ENCODE measurements around the gene EFNA4.

The EFNA4 gene

DNA sequence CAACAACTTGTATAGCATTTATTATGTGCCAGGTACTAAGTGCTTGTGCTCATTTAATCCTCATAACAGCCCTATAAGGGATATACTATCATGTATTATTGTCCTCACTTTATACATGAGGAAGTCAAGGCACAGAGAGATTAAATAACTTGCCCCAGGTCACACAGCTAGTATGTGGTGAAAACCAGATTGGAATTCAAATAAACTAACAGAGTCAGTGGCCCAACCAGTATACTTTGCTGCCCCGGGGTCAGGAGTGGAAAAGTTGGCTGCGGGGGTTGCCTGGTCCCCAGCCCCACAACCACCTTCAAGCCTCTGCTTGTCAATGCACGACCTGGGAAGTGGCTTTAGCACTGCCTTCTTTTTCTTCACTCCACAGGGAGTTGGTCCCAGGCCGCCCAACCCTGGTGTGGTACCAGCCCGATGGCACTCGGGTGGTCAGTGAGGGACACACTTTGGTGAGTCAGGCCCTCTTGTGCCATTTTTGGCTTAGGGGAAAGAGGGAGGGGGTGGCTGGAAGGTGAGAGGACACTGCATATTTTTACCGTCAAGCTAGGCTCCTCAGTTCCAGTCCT is 9.9 kb upstream of the EFNA4 start:
- peaks cover 8% of the 10 kb centered on the region for H3K27me3 Mint-ChIP-seq (ENCODE audit: low read depth)
- peaks cover 16% of the 10 kb centered on the region for H3K4me1 Mint-ChIP-seq
- H3K27ac Mint-ChIP-seq, result no peak overlapping the region
- TF ChIP-seq, protein P1, sequence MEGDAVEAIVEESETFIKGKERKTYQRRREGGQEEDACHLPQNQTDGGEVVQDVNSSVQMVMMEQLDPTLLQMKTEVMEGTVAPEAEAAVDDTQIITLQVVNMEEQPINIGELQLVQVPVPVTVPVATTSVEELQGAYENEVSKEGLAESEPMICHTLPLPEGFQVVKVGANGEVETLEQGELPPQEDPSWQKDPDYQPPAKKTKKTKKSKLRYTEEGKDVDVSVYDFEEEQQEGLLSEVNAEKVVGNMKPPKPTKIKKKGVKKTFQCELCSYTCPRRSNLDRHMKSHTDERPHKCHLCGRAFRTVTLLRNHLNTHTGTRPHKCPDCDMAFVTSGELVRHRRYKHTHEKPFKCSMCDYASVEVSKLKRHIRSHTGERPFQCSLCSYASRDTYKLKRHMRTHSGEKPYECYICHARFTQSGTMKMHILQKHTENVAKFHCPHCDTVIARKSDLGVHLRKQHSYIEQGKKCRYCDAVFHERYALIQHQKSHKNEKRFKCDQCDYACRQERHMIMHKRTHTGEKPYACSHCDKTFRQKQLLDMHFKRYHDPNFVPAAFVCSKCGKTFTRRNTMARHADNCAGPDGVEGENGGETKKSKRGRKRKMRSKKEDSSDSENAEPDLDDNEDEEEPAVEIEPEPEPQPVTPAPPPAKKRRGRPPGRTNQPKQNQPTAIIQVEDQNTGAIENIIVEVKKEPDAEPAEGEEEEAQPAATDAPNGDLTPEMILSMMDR (IDR thresholded peaks at IDR 0.05; ENCODE audit: unreplicated experiment in 3 of 3), result no peak
- no peaks in the 10 kb centered on the region for H3K9me3 Mint-ChIP-seq
- no peaks in the 10 kb centered on the region for H3K36me3 Mint-ChIP-seq (ENCODE audit: low read depth)
- H3K4me3 Mint-ChIP-seq, result peak overlapping the region; percentile 57 to 61 (median 60)

DNA sequence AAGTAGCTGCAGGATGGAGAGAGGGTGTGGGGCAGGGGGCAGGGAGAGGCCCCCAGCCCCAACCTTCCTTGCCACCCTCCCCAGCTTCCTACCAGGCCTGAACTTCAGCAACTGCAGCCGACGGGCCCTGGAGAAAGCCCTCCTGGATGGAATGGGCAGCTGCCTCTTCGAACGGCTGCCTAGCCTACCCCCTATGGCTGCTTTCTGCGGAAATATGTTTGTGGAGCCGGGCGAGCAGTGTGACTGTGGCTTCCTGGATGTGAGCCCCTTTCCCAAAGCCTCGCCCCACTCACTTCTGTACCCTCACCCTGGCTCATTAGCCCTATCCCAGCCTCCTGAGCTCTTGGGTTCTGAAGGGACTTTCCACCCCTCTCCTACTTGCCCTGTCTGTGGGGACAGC is 6.4 kb upstream of the EFNA4 start:
- TF ChIP-seq, protein P1 (IDR thresholded peaks at IDR 0.05; ENCODE audit: unreplicated experiment in 3 of 3), result no peak
- H3K4me3 Mint-ChIP-seq, result no peak overlapping the region
- no peak overlapping the region for H3K27ac Mint-ChIP-seq
- no peaks in the 10 kb centered on the region for H3K36me3 Mint-ChIP-seq (ENCODE audit: low read depth)
- H3K4me1 Mint-ChIP-seq, result no peaks in the 10 kb centered on the region
- peaks cover 13% of the 10 kb centered on the region for H3K27me3 Mint-ChIP-seq (ENCODE audit: low read depth)
- H3K9me3 Mint-ChIP-seq, result no peaks in the 10 kb centered on the region

DNA sequence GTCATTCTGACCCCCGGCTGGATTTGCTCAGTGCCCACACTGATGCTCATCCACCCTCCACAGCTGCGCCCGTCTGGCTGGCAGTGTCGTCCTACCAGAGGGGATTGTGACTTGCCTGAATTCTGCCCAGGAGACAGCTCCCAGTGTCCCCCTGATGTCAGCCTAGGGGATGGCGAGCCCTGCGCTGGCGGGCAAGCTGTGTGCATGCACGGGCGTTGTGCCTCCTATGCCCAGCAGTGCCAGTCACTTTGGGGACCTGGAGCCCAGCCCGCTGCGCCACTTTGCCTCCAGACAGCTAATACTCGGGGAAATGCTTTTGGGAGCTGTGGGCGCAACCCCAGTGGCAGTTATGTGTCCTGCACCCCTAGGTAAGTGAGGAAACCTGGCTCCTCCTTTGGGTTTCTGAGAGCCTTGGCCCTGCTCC is 5.7 kb upstream of the EFNA4 start:
- peaks cover 7% of the 10 kb centered on the region for H3K4me1 Mint-ChIP-seq
- no peak overlapping the region for H3K27ac Mint-ChIP-seq
- no peak overlapping the region for H3K4me3 Mint-ChIP-seq
- H3K27me3 Mint-ChIP-seq (ENCODE audit: low read depth), result peaks cover 10% of the 10 kb centered on the region
- no peaks in the 10 kb centered on the region for H3K9me3 Mint-ChIP-seq
- H3K36me3 Mint-ChIP-seq (ENCODE audit: low read depth), result no peaks in the 10 kb centered on the region
- TF ChIP-seq, protein P1 (IDR thresholded peaks at IDR 0.05; ENCODE audit: unreplicated experiment in 3 of 3), result no peak

DNA sequence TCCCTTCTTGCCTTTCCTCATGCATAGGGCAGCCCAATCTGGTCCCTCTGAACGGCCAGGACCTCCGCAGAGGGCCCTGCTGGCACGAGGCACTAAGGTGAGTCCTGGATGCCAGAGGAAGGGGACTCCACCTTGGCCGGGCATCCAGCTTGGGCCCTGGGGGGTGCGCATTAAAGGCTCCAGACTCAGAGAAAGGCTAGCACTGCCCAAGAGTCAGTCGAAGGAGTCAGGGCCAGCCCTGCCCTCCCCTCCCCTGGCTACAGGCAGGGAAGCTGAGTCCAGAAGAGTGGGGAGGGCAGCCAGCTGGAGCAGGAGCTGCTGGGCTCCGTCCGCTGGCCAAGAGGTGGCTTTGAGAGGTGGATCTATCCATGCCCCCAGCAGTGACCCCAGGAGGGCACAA is 2.8 kb upstream of the EFNA4 start:
- no peaks in the 10 kb centered on the region for H3K36me3 Mint-ChIP-seq (ENCODE audit: low read depth)
- peaks cover 17% of the 10 kb centered on the region for H3K27me3 Mint-ChIP-seq (ENCODE audit: low read depth)
- no peaks in the 10 kb centered on the region for H3K9me3 Mint-ChIP-seq
- H3K4me1 Mint-ChIP-seq, result peaks cover 26% of the 10 kb centered on the region
- TF ChIP-seq, protein P1 (IDR thresholded peaks at IDR 0.05; ENCODE audit: unreplicated experiment in 3 of 3), result no peak
- H3K4me3 Mint-ChIP-seq, result no peak overlapping the region
- no peak overlapping the region for H3K27ac Mint-ChIP-seq

DNA sequence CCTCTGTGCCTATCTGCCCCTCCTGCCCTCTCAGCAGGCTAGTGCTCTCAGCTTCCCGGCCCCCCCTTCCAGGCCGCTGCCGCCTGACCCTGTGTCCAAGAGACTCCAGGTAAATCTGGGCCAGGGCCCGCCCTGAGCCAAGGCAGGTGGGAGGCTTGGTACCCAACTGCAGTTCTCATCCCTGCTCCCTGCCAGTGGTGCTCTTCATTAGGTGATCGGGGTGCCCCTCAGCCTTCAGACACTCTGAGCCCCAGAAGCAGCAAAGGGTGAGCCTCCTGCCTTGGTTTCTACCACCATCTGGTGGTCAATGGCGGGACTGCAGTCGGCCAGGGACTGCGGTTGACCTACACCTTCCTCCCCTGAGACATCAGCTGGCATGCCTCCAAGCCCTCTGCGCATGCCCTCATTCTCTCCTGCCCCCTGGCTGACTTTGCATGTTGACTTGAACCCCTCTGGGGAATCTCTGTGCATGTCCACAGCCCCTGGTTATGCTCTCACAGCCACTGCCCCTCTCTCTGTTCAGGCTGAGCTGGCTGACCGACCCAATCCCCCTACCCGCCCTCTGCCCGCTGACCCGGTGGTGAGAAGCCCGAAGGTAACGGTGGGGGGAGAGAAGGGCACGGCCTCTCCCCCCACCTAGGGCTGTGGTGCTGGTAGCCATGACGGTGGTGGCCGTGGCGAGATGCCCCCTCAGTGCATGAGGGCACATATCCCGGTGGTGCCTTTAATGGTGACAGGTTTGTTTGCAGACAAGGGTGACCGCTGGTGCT is 2.0 kb upstream of the EFNA4 start:
- Mint-ChIP-seq H3K9me3 (no peaks in the 10 kb centered on the region), H3K4me3 (peak overlapping the region; percentile 28 to 72 (median 51)), H3K4me1 (peaks cover 32% of the 10 kb centered on the region), H3K36me3 (ENCODE audit: low read depth) (peaks cover 4% of the 10 kb centered on the region), H3K27me3 (ENCODE audit: low read depth) (peaks cover 17% of the 10 kb centered on the region), H3K27ac (peak overlapping the region in 1 of 3 experiments; percentile 20)
- TF ChIP-seq, protein P1 (IDR thresholded peaks at IDR 0.05; ENCODE audit: unreplicated experiment in 3 of 3), result peak; percentile 96 to 98 (median 98)
